HCT116 (cell line): Measurements from ENCODE around the gene KPNA2.

Experiments used
- EGR1 ChIP-seq: IDR thresholded peaks from 2 replicates; pipeline ENCODE4 v1.6.1; 2012; ENCODE audit warnings: low read depth
- EZH2 ChIP-seq: fragments of 200-600 bp; sonication (generic); IDR thresholded peaks from 2 replicates; pipeline ENCODE4 v1.6.1; 2017; ENCODE audit warnings: antibody characterized with exemption, mixed run types
- POLR2A ChIP-seq: IDR thresholded peaks from 2 replicates; pipeline ENCODE4 v1.7.0; 2011; ENCODE audit warnings: borderline replicate concordance; ENCODE audit not compliant: insufficient read depth, insufficient read length; ENCODE audit errors: extremely low read depth
- POLR2AphosphoS5 ChIP-seq: IDR thresholded peaks from 2 replicates; pipeline ENCODE4 v1.6.1; 2011; ENCODE audit warnings: mild to moderate bottlenecking, low read depth, low read length, moderate library complexity
- TF ChIP-seq, protein P1 (sequence below), 3 experiments: fragments of 200-600 bp in 1 of 3; sonication (generic) in 1 of 3; IDR thresholded peaks in 2 of 3; conservative IDR thresholded peaks in 1 of 3; 2 replicates each; pipeline ENCODE4 v1.5.1; 2012 to 2017; ENCODE audit warnings: low read depth in 2 of 3, low read length in 2 of 3, antibody characterized with exemption in 1 of 3, borderline replicate concordance in 1 of 3, control low read depth in 1 of 3, mild to moderate bottlenecking in 1 of 3, mixed read lengths in 1 of 3, mixed run types in 1 of 3, moderate library complexity in 1 of 3; ENCODE audit not compliant: insufficient read depth in 1 of 3

DNA sequence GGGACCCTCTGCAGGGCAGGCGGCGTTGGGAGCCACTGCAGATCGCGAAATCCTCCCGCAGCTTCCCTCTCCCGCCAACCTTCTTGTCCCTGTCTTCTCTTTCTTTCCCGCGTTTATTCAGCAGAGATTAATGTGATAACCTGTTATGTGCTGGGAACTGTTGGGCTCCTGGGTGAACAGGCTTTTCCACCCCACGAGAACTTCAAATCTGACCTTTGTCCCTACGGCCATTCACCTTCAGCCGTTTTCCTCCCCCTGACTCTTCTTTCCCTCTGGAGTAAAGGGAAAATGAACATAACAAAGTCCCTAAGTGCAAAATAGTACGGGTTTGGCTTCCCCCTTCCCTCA, 15.2 kb upstream of the KPNA2 start:
- TF ChIP-seq, protein P1, sequence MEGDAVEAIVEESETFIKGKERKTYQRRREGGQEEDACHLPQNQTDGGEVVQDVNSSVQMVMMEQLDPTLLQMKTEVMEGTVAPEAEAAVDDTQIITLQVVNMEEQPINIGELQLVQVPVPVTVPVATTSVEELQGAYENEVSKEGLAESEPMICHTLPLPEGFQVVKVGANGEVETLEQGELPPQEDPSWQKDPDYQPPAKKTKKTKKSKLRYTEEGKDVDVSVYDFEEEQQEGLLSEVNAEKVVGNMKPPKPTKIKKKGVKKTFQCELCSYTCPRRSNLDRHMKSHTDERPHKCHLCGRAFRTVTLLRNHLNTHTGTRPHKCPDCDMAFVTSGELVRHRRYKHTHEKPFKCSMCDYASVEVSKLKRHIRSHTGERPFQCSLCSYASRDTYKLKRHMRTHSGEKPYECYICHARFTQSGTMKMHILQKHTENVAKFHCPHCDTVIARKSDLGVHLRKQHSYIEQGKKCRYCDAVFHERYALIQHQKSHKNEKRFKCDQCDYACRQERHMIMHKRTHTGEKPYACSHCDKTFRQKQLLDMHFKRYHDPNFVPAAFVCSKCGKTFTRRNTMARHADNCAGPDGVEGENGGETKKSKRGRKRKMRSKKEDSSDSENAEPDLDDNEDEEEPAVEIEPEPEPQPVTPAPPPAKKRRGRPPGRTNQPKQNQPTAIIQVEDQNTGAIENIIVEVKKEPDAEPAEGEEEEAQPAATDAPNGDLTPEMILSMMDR (IDR thresholded peaks at IDR 0.05 in 2 of 3, conservative IDR thresholded peaks at IDR 0.05 in 1 of 3; ENCODE audit: borderline replicate concordance in 1 of 3, insufficient read depth in 1 of 3, low read depth in 2 of 3, low read length in 2 of 3): no peak
- TF ChIP-seq POLR2AphosphoS5 (no peak), EGR1 (no peak), EZH2 (no peak), POLR2A (no peak)
